HG02588 (cell line): Measurements from ENCODE around the gene SERPINA4.

ENCODE experiments used
- ATAC-seq: cut with Tn5 transposase; IDR thresholded peaks from one replicate; pipeline ENCODE4 v1.9.1; 2021; ENCODE audit warnings: mild to moderate bottlenecking, moderate library complexity; ENCODE audit not compliant: unreplicated experiment

The SERPINA4 gene

DNA sequence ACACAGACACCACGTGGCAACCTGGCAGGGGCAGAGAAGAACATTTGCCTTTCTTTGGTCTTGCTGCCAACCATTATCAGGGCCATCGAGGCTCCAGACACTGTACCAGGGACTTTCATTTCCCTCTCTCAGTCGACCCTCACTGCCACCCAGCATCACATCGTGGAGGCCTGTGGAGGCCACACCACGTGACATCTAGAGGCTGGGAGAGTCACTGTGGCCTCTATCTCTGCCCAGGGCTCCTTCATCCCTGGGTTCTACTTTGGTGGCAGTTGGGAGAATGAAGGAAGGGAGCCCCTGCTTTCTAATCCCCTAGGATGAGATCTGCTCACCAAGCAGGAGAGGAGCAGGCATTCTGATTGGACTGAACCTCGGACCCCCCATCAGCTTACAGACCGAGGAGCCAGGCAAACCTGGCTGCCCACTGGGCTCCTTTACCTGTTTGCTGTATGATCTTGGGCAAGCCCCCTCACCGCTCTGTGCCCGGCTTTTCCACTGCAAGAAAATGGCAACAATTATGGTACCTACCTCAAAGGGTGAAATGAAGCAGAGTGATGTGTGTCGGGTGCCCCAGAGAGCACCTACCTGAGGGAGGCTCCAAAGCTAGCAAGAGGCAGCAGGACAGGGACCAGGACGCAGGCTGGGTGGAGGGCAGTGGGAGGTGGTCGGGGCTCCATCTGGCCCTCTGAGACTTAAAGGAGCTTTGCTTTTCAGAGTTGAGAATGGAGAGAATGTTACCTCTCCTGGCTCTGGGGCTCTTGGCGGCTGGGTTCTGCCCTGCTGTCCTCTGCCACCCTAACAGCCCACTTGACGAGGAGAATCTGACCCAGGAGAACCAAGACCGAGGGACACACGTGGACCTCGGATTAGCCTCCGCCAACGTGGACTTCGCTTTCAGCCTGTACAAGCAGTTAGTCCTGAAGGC is 52.7 kb downstream of the SERPINA4 start:
- ATAC-seq = no peak

DNA sequence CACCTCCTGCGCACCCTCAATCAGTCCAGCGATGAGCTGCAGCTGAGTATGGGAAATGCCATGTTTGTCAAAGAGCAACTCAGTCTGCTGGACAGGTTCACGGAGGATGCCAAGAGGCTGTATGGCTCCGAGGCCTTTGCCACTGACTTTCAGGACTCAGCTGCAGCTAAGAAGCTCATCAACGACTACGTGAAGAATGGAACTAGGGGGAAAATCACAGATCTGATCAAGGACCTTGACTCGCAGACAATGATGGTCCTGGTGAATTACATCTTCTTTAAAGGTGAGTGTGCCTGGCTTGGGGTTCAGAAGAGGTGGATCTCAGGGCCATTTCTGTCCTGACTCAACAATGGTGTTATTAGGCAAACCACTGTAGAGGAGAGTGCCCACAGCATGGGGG is 53.6 kb downstream of the SERPINA4 start:
- no peak for ATAC-seq

DNA sequence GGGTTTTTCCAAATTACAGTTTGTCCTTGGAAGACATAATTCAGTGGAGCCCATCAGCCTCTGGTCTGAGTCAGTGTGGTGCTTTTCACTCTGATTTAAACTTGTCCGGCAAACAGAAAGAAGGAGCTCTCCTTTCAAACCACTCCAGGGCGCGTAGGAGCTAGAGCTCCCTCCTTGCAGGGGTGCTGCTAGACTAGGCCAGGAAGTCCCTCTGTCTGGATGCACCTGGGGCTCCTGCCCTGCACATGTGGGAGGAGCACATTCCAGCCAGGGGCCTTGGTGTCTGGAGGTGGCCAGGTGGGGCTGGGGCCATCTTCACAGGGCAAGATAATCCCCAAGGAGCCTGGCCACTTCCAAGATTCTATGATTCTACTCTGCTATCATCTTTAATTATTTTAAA is 54.0 kb downstream of the SERPINA4 start:
- ATAC-seq = no peak

DNA sequence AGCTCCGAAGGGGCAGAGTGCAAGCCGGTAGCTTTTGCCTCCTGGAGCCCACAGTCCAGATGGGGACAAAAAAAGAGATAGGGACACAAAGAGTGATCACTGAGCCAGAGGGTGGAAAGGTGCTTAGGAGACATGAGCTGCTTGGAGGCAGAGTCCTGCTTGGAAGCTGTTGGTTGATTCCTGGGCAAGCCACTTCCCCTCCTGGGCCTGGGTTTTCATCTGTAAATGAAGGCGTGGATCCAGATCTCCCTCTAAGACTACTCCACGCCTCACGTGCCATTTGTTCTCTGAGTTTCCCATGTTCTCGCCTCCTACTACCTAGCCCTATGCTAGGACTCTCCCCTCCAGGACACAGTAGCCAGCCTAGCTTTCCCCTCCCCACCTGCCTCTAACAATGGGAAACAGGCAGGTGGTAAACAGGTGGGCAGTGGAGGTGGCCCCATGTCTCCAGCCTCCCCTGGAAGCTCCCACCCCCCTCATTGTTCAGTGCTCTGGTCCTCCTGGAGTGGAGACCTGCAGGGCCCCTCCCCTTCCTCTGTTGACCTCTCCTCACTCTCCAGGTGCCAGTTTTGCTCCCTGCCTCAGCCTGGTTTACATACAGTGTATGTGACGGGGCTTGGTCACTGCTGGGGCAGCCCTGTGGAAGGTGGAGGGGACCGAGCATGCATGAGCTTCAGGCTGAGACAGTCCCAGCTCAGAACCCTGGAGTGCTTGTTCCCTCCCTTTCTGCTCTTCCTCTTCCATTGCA is 54.8 kb downstream of the SERPINA4 start:
- no peak for ATAC-seq

DNA sequence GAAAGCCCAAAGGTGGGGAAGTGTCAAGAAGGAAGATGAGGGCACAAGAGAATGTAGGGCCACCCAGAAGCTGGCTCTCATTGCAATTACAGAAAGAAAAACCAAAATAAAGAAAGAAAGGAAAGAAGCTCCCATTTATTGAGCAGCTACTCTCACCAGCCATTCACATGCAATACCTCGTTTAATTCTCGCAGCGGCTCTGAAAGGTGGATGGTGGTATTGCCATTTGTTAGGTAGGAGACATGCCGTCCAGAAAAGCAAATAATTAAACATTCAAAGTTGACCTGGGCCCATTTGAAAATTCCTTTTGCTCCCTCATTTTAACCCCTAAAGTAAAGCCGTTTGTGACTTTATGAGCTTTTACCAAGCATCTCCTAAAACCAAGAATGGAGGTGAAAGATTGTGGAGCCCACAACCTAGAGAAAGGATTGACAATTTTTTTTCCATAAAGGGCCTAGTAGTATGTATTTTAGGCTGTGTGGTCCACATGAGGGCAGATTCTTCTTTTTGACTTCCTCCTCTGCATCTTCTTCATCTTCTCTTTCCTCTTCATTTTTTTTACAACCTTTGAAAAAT is 56.2 kb downstream of the SERPINA4 start:
- no peak for ATAC-seq

DNA sequence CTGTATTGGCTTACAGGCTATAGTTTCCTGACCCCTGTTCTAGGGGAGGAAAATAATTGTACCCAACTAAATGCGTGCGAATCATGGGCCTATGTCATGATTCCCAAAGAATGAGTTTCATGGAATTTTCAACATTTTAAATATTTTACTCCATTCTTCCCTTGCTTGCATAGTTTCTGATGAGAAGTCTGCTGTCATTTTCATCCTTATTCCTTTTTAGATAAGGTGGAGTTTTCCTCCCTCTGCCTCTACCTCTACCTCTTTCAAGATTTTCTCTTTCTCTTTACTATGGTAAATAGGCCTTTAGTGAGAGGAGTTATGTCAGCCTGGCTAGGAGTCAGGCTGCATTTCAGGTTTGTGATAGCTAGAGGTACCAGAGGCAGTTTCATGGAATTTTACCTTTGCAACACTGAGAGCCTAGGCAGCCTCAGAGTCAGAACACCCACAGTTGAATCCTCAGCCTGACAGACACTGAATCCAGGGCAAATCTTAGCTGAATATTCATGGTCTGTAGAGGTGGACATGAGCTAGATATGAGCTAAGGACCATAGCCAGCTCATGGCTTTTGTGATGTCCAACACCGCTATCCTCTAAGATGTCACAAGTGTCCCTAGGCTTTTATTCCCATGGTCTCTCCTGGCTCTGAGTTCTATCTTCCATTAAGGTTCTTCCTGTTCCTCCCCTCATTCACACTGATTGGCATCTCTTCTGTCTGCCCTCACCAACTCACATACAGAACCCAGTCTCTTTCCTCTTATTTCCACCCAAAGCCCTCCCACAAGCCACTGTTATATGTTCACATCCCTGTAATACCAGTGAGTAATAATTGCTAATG is 57.0 kb downstream of the SERPINA4 start:
- no peak for ATAC-seq

DNA sequence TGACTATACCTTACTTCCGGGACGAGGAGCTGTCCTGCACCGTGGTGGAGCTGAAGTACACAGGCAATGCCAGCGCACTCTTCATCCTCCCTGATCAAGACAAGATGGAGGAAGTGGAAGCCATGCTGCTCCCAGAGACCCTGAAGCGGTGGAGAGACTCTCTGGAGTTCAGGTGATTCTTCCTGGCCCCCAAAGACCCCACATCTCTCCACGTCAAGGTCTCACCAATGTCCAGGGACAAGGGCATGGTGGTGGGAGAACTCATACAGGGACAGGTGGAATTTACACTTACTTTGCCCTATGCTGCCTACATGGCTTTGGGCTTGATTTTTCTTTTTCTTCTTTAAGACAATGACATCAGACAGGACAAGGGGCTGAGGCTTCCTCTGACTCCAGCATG is 58.1 kb downstream of the SERPINA4 start:
- no peak for ATAC-seq
